BJ (cell line): ENCODE data around the gene TMEM40. TPM values are rescaled to one million over a fixed set of nuclear protein-coding genes. Genes with fewer than 3 reads are reported as not detected.
A peak's percentile ranks its signal among the peaks of the same experiment; 100 is the strongest.

Experiments
- CTCF ChIA-PET: fragments of 350-600 bp; formaldehyde crosslinking; extraction: SDS; loops from one replicate; lab custom pipeline; 2021; ENCODE audit warnings: antibody characterized with exemption, inconsistent platforms; lab: Yijun Ruan, JAX
- POLR2A ChIA-PET: fragments of 300-600 bp; sonication (Branson Sonifier 250); formaldehyde crosslinking; extraction: SDS; loops from one replicate; lab custom pipeline; 2021; ENCODE audit warnings: antibody characterized with exemption; lab: Charles Lee
- DNase-seq: peaks from one replicate; pipeline ENCODE4 v3.0.0-alpha.2; 2011; ENCODE audit warnings: low read depth
- H3K27me3 ChIP-seq: 2 replicates; pipeline ENCODE4 v1.6.0; 2011; ENCODE audit warnings: low read length; ENCODE audit not compliant: control insufficient read depth, insufficient read depth
- H3K36me3 ChIP-seq: 2 replicates; pipeline ENCODE4 v1.5.1; 2011; ENCODE audit warnings: low read length; ENCODE audit not compliant: control insufficient read depth, insufficient read depth
- H3K4me3 ChIP-seq: 2 replicates; pipeline ENCODE4 v1.5.1; 2011; ENCODE audit warnings: low read depth, mild to moderate bottlenecking, control low read depth, low read length
- CTCF ChIP-seq: IDR thresholded peaks from 2 replicates; pipeline ENCODE4 v1.5.1; 2011; ENCODE audit warnings: low read depth, mild to moderate bottlenecking, control low read depth, inconsistent platforms, low read length, moderate library complexity; ENCODE audit not compliant: insufficient read depth
- polyA plus RNA-seq: library from polyadenylated mRNA; depleted of rRNA; stranded (reverse); fragments of >200 nt; gene quantifications from 2 replicates; pipeline ENCODE4 v1.2.3, GENCODE V29; 2011

Gene TMEM40
- polyA plus RNA-seq, 1 experiment: 0.52 TPM

- H3K27me3 ChIP-seq: peaks cover 4% of the 10 kb centered on the region; the same call in 1 of the 2 replicates
- CTCF ChIA-PET: no interaction called here
- peak; percentile 80 for DNase-seq
- POLR2A ChIA-PET: no interaction called here
- no peaks in the 10 kb centered on the region for H3K36me3 ChIP-seq
- H3K4me3 ChIP-seq: no peak overlapping the region
- no peak for TF ChIP-seq CTCF
These were observed 8.4 kb downstream of the TMEM40 start for GRCh38 chr3:12750658-12751071.

- no peaks in the 10 kb centered on the region for H3K36me3 ChIP-seq
- DNase-seq: peak; percentile 38
- POLR2A ChIA-PET: no interaction called here
- CTCF ChIA-PET: interaction anchor here (0.8 kb wide), 1 partner anchor 12 kb away, joined by 3 read pairs; no protein-coding TSS in a partner anchor
- no peak overlapping the region for H3K4me3 ChIP-seq
- TF ChIP-seq CTCF: no peak
- H3K27me3 ChIP-seq: peaks cover 4% of the 10 kb centered on the region; the same call in 1 of the 2 replicates
These were observed 8.8 kb downstream of the TMEM40 start for GRCh38 chr3:12750223-12750622.

- H3K36me3 ChIP-seq: no peaks in the 10 kb centered on the region
- DNase-seq: no peak
- peaks cover 9% of the 10 kb centered on the region for H3K27me3 ChIP-seq
- CTCF ChIA-PET: interaction anchor here (1.4 kb wide), 1 partner anchor 22 kb away, joined by 3 read pairs; no protein-coding TSS in a partner anchor
- no peak overlapping the region for H3K4me3 ChIP-seq
- POLR2A ChIA-PET: no interaction called here
- no peak for TF ChIP-seq CTCF
These were observed 10.6 kb downstream of the TMEM40 start for GRCh38 chr3:12748477-12748876.

- Histone ChIP-seq H3K4me3 (no peak overlapping the region), H3K27me3 (peaks cover 9% of the 10 kb centered on the region), H3K36me3 (no peaks in the 10 kb centered on the region)
- ChIA-PET CTCF (interaction anchor here (0.9 to 1.7 kb wide), 2 partner anchors 41 to 95 kb away, joined by 3 to 5 read pairs; partner anchors contain the start of gene RPL32), POLR2A (interaction anchor here (0.6 kb wide), 1 partner anchor 16 kb away, joined by 3 read pairs; no protein-coding TSS in a partner anchor)
- DNase-seq: no peak
- no peak for TF ChIP-seq CTCF
These were observed 12.6 kb downstream of the TMEM40 start for GRCh38 chr3:12746419-12746818.

GRCh38 chr3:12744326-12744725 lies 14.7 kb downstream of the TMEM40 start:
- no peak for DNase-seq
- Histone ChIP-seq H3K27me3 (peaks cover 11% of the 10 kb centered on the region), H3K36me3 (no peaks in the 10 kb centered on the region), H3K4me3 (no peak overlapping the region)
- ChIA-PET CTCF (interaction anchor here (0.9 to 5.1 kb wide), 2 partner anchors 9 to 24 kb away, joined by 4 to 17 read pairs; no protein-coding TSS in a partner anchor), POLR2A (no interaction called here)
- TF ChIP-seq CTCF: no peak
